HL-60 (cell line): ENCODE results near the gene CCDC146.

Source experiments
- GABPA ChIP-seq: IDR thresholded peaks from 2 replicates; pipeline ENCODE4 v1.6.1; 2012; ENCODE audit warnings: low read depth
- POLR2AphosphoS5 ChIP-seq: IDR thresholded peaks from 2 replicates; pipeline ENCODE4 v1.6.1; 2012; ENCODE audit warnings: low read depth
- TF ChIP-seq, protein P1 (sequence below): IDR thresholded peaks from one replicate; pipeline ENCODE4 v1.5.1; 2011; ENCODE audit warnings: low read length, control low read depth, inconsistent platforms; ENCODE audit not compliant: insufficient read depth
- TF ChIP-seq, protein P2 (sequence below): IDR thresholded peaks from 2 replicates; pipeline ENCODE4 v1.6.1; 2012; ENCODE audit warnings: low read depth; ENCODE audit not compliant: insufficient replicate concordance

DNA sequence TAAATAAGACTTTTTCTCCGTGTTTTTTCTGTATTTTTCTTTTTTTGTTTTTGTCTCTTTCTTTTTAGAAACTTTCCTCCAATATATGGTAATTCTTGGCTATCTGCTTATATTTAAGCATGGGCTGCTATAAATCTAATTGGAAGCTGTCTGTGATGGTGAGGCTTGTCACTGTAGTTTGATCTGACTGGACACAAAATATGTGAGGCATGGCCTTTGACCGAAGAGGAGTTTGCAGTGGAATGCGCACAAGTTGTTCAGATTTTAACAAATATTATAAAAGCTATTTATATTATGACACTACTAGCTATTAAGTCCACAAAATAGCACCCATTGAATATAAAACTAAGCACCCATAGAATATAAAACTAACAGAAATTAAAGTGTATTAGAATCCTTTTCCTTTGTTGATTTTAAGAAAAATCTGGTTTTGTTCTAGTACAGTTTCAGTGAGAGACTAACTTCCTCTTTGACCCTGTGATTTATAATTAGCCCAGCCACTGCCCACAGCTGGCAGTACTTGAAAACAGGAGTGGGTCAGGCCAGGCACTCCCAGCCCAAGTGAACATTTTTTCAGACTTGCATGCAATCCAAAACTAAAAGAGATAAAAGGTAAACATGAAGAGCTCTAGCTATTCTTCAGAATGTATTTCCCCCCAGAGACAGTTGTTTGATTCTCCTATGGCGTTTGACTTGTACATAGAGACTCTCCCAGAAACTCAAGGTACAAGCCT is 147.1 kb downstream of the CCDC146 start:
- TF ChIP-seq, protein P1, sequence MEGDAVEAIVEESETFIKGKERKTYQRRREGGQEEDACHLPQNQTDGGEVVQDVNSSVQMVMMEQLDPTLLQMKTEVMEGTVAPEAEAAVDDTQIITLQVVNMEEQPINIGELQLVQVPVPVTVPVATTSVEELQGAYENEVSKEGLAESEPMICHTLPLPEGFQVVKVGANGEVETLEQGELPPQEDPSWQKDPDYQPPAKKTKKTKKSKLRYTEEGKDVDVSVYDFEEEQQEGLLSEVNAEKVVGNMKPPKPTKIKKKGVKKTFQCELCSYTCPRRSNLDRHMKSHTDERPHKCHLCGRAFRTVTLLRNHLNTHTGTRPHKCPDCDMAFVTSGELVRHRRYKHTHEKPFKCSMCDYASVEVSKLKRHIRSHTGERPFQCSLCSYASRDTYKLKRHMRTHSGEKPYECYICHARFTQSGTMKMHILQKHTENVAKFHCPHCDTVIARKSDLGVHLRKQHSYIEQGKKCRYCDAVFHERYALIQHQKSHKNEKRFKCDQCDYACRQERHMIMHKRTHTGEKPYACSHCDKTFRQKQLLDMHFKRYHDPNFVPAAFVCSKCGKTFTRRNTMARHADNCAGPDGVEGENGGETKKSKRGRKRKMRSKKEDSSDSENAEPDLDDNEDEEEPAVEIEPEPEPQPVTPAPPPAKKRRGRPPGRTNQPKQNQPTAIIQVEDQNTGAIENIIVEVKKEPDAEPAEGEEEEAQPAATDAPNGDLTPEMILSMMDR: no peak
- TF ChIP-seq, protein P2, sequence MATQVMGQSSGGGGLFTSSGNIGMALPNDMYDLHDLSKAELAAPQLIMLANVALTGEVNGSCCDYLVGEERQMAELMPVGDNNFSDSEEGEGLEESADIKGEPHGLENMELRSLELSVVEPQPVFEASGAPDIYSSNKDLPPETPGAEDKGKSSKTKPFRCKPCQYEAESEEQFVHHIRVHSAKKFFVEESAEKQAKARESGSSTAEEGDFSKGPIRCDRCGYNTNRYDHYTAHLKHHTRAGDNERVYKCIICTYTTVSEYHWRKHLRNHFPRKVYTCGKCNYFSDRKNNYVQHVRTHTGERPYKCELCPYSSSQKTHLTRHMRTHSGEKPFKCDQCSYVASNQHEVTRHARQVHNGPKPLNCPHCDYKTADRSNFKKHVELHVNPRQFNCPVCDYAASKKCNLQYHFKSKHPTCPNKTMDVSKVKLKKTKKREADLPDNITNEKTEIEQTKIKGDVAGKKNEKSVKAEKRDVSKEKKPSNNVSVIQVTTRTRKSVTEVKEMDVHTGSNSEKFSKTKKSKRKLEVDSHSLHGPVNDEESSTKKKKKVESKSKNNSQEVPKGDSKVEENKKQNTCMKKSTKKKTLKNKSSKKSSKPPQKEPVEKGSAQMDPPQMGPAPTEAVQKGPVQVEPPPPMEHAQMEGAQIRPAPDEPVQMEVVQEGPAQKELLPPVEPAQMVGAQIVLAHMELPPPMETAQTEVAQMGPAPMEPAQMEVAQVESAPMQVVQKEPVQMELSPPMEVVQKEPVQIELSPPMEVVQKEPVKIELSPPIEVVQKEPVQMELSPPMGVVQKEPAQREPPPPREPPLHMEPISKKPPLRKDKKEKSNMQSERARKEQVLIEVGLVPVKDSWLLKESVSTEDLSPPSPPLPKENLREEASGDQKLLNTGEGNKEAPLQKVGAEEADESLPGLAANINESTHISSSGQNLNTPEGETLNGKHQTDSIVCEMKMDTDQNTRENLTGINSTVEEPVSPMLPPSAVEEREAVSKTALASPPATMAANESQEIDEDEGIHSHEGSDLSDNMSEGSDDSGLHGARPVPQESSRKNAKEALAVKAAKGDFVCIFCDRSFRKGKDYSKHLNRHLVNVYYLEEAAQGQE: no peak
- TF ChIP-seq GABPA (no peak), POLR2AphosphoS5 (no peak)
